Measurements from ENCODE around the gene DSCAM. TPM values are rescaled to one million over a fixed set of nuclear protein-coding genes. Genes with fewer than 3 reads are reported as not detected.

Gene DSCAM
- total and polyA plus RNA-seq, 2 donors (not counting 1 experiment from before 2014, with no cell fraction given), result not detected

DNA sequence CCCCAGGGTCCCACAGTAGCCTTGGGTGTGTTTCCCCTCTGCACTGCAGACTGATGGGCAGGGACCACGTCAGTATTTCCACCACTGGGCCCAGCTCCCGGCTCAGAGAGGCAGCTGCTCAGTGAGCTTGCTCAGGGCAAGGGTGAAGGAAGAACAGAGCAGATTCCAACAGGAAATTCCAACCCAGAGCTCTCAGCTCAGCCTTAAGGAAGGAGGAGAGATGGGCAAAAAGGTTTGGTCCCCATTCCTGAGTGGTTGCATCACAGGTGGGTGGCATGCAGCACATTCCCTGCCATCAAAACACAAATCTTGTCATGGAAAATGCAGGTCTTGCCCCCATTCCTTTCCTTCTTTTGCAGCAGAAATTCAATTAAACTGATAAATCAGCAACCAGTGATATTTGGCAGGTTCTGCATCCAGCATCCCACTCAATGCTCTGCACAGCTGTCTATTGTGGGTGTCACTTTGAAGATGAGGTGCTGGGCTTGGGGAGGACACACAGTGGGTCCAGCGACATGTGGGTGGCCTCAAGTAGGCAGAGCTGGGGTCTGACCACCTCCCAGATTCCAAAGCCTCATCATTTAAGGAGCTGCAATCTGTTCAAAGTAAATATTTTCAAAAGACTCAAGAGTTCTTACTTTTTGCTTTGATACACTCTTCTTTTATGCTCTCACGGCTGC is 315.4 kb downstream of the DSCAM start:
- ATAC-seq (ENCODE audit: low read depth) (no peak), DNase-seq (no peak)
- Mint-ChIP-seq H3K27me3 (no peaks in the 10 kb centered on the region), H3K9me3 (ENCODE audit: insufficient read depth) (peaks cover 3% of the 10 kb centered on the region), H3K4me3 (no peak overlapping the region), H3K4me1 (no peaks in the 10 kb centered on the region), H3K27ac (no peak overlapping the region)
- no peak overlapping the region for H3K9ac ChIP-seq (ENCODE audit: low read length)
- no peak overlapping the region for H2AFZ ChIP-seq (ENCODE audit: insufficient read depth, low read depth, low read length, poor library complexity, severe bottlenecking)
- ChIA-PET CTCF (no interaction called here), POLR2A (no interaction called here)
- H3K36me3 ChIP-seq (replicated peaks in 1 of 2; ENCODE audit: control extremely low read depth in 1 of 2, control insufficient read depth in 1 of 2, extremely low read depth in 1 of 2, insufficient read depth in 2 of 2, low read length in 1 of 2), result no peaks in the 10 kb centered on the region
- no peak overlapping the region for H3K4me3 ChIP-seq (ENCODE audit: control extremely low read depth in 1 of 5, extremely low read depth in 1 of 5, insufficient read depth in 1 of 5, low read depth in 2 of 5, low read length in 4 of 5)
- no peak overlapping the region for H3K27ac ChIP-seq (ENCODE audit: low read length in 2 of 2)
- intact Hi-C loops (cut with micrococcal nuclease), result no loop called here
- peaks cover 0 to 10% (median 0%) of the 10 kb centered on the region in 3 donors for H3K9me3 ChIP-seq (ENCODE audit: control extremely low read depth in 1 of 3, control insufficient read depth in 2 of 3, insufficient read depth in 1 of 3, low read length in 2 of 3)
- no peaks in the 10 kb centered on the region for H3K4me1 ChIP-seq (ENCODE audit: control insufficient read depth in 2 of 2, insufficient read depth in 2 of 2, low read length in 2 of 2)
- 37% methylated on average over 3 of the region's 4 CpGs for WGBS (ENCODE audit: insufficient coverage)
- H3K4me2 ChIP-seq (replicated peaks; ENCODE audit: low read depth, low read length, poor library complexity, severe bottlenecking), result no peak overlapping the region
- TF ChIP-seq, protein P1, sequence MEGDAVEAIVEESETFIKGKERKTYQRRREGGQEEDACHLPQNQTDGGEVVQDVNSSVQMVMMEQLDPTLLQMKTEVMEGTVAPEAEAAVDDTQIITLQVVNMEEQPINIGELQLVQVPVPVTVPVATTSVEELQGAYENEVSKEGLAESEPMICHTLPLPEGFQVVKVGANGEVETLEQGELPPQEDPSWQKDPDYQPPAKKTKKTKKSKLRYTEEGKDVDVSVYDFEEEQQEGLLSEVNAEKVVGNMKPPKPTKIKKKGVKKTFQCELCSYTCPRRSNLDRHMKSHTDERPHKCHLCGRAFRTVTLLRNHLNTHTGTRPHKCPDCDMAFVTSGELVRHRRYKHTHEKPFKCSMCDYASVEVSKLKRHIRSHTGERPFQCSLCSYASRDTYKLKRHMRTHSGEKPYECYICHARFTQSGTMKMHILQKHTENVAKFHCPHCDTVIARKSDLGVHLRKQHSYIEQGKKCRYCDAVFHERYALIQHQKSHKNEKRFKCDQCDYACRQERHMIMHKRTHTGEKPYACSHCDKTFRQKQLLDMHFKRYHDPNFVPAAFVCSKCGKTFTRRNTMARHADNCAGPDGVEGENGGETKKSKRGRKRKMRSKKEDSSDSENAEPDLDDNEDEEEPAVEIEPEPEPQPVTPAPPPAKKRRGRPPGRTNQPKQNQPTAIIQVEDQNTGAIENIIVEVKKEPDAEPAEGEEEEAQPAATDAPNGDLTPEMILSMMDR (IDR thresholded peaks at IDR 0.05), result no peak
- TF ChIP-seq EZH2 (IDR thresholded peaks at IDR 0.05; ENCODE audit: borderline replicate concordance, insufficient read depth, low read depth, low read length, poor library complexity, severe bottlenecking), result no peak
- no peaks in the 10 kb centered on the region for H3K27me3 ChIP-seq (replicated peaks in 1 of 4; ENCODE audit: control extremely low read depth in 1 of 4, control insufficient read depth in 3 of 4, insufficient read depth in 4 of 4, low read length in 3 of 4)
- no peaks in the 10 kb centered on the region for H3K79me2 ChIP-seq (ENCODE audit: control insufficient read depth, insufficient read depth, low read length)
- no peaks in the 10 kb centered on the region for H4K20me1 ChIP-seq (ENCODE audit: control insufficient read depth, insufficient read depth, low read length, poor library complexity, severe bottlenecking)

DNA sequence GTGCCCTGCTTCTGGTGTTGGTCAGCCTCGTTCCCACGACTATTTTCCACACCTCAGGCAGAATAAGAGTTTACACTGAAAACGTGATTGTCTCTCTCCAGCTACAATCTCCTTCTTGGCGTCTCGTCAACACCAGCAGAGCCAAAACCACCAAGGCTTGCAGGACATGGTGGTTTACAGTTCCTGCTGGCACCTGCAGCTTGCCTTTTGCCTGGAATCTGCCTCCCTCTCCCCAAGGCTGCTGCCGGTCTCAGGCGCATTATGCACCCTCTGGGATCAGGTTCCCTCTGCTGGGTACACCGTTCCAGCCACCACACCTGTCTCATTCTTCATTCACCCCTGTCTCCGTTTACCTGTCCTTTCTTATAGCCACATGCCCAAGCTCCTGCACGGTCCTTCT is 315.9 kb downstream of the DSCAM start:
- no peak overlapping the region for H3K27ac ChIP-seq (ENCODE audit: low read length in 2 of 2)
- no peaks in the 10 kb centered on the region for H3K4me1 ChIP-seq (ENCODE audit: control insufficient read depth in 2 of 2, insufficient read depth in 2 of 2, low read length in 2 of 2)
- no peaks in the 10 kb centered on the region for H4K20me1 ChIP-seq (ENCODE audit: control insufficient read depth, insufficient read depth, low read length, poor library complexity, severe bottlenecking)
- Mint-ChIP-seq H3K4me3 (no peak overlapping the region), H3K4me1 (no peaks in the 10 kb centered on the region), H3K27me3 (no peaks in the 10 kb centered on the region), H3K27ac (no peak overlapping the region), H3K9me3 (ENCODE audit: insufficient read depth) (peaks cover 3% of the 10 kb centered on the region)
- POLR2A ChIA-PET, result no interaction called here
- no peaks in the 10 kb centered on the region for H3K79me2 ChIP-seq (ENCODE audit: control insufficient read depth, insufficient read depth, low read length)
- H3K9me3 ChIP-seq (ENCODE audit: control extremely low read depth in 1 of 3, control insufficient read depth in 2 of 3, insufficient read depth in 1 of 3, low read length in 2 of 3), result peaks cover 0 to 11% (median 0%) of the 10 kb centered on the region in 3 donors
- intact Hi-C loops (cut with micrococcal nuclease), result no loop called here
- H2AFZ ChIP-seq (ENCODE audit: insufficient read depth, low read depth, low read length, poor library complexity, severe bottlenecking), result no peak overlapping the region
- ATAC-seq (ENCODE audit: low read depth), result no peak
- TF ChIP-seq EZH2 (IDR thresholded peaks at IDR 0.05; ENCODE audit: borderline replicate concordance, insufficient read depth, low read depth, low read length, poor library complexity, severe bottlenecking), result no peak
- TF ChIP-seq, protein P1 (IDR thresholded peaks at IDR 0.05), result no peak
- no peak overlapping the region for H3K4me3 ChIP-seq (ENCODE audit: control extremely low read depth in 1 of 5, extremely low read depth in 1 of 5, insufficient read depth in 1 of 5, low read depth in 2 of 5, low read length in 4 of 5)
- CTCF ChIA-PET, result no interaction called here
- H3K36me3 ChIP-seq (replicated peaks in 1 of 2; ENCODE audit: control extremely low read depth in 1 of 2, control insufficient read depth in 1 of 2, extremely low read depth in 1 of 2, insufficient read depth in 2 of 2, low read length in 1 of 2), result no peaks in the 10 kb centered on the region
- no peak overlapping the region for H3K9ac ChIP-seq (ENCODE audit: low read length)
- H3K27me3 ChIP-seq (replicated peaks in 1 of 4; ENCODE audit: control extremely low read depth in 1 of 4, control insufficient read depth in 3 of 4, insufficient read depth in 4 of 4, low read length in 3 of 4), result no peaks in the 10 kb centered on the region
- no peak for DNase-seq
- WGBS (ENCODE audit: insufficient coverage), result 94% methylated on average over 10 of the region's 10 CpGs
- no peak overlapping the region for H3K4me2 ChIP-seq (replicated peaks; ENCODE audit: low read depth, low read length, poor library complexity, severe bottlenecking)
